DMS 273 (cell line): ENCODE results near the gene LMAN2.

Experiments used
- DNase-seq: peaks from one replicate; lab custom pipeline; 2025; ENCODE audit not compliant: unreplicated experiment; lab: John Stamatoyannopoulos, UW

The LMAN2 gene

DNA sequence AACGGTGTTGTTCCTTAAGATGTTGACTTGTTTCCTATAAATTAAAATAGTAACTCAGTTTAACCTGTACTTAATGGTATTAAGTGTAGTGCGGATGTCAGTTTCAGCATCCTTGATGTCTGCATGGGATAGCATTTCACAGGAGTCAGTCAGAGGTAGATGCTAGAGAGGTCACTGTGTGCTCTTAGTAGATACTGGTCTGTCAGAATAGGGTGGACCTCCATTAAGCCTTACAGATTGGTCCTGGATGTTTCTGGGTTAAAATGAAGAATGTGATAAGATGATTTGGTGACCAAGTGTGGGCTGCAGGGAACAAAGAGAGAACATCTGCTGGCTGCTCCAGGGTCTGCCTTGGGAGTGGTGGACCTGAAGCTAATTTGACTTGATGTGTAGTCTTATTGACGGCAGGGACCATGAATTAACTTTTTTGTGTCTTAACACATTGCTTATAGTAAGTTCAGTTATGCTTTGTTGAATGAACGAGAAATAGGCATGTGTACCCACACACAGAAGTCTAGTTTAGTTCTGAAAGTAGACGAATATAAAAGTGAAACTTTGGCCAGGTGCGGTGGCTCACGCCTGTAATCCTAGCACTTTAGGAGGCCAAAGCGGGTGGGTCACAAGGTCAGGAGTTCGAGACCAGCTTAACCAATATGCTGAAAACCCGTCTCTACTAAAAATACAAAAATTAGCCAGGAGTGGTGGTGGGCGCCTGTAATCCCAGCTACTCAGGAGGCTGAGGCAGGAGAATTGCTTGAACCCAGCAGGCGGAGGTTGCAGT is 60.5 kb downstream of the LMAN2 start:
- no peak for DNase-seq

- DNase-seq = no peak
Observed at GRCh38 chr5:177288191-177288590, 63.3 kb downstream of the LMAN2 start.
